HepG2 (cell line): ENCODE results near the gene INPP5E. TPM values are rescaled to one million over a fixed set of nuclear protein-coding genes. Genes with fewer than 3 reads are reported as not detected.

Experiments used
- ARID2 ChIP-seq: sonication (generic); formaldehyde crosslinking; IDR thresholded peaks from 2 replicates; pipeline ENCODE4 v1.8.1; 2022; ENCODE audit warnings: mild to moderate bottlenecking, missing genetic modification reagents, borderline replicate concordance
- FOXA1 ChIP-seq, 2 experiments: fragments of 450-650 bp in 1 of 2; sonication (generic) in 1 of 2; formaldehyde crosslinking in 1 of 2; IDR thresholded peaks; 2 replicates each; pipeline versions ENCODE4 v1.4.0 to v1.6.1; 2016 to 2020; ENCODE audit warnings: missing genetic modification reagents in 1 of 2
- GATAD1 ChIP-seq: IDR thresholded peaks from 2 replicates; pipeline ENCODE4 v1.6.1; 2016; ENCODE audit warnings: missing genetic modification reagents, missing compliant biosample characterization
- HMG20A ChIP-seq: IDR thresholded peaks from 2 replicates; pipeline ENCODE4 v1.6.1; 2016; ENCODE audit warnings: borderline replicate concordance
- JUNB ChIP-seq: sonication (generic); formaldehyde crosslinking; IDR thresholded peaks from 2 replicates; pipeline ENCODE4 v1.8.0; 2022; ENCODE audit warnings: missing genetic modification reagents, mild to moderate bottlenecking, borderline replicate concordance
- MAFG ChIP-seq: sonication (generic); formaldehyde crosslinking; IDR thresholded peaks from 2 replicates; pipeline ENCODE4 v1.5.1; 2020; ENCODE audit warnings: mild to moderate bottlenecking, missing genetic modification reagents
- MAFK ChIP-seq, 2 experiments: IDR thresholded peaks in 1 of 2; conservative IDR thresholded peaks in 1 of 2; 2 replicates each; pipeline ENCODE4 v1.6.1; 2011; ENCODE audit warnings: improper control_type of control experiment in 2 of 2, low read length in 2 of 2
- NFRKB ChIP-seq: fragments of 450-650 bp; IDR thresholded peaks from 2 replicates; pipeline ENCODE4 v1.6.1; 2017
- RAD21 ChIP-seq: fragments of 450-650 bp; formaldehyde crosslinking; IDR thresholded peaks from 2 replicates; pipeline ENCODE4 v1.5.0; 2020; ENCODE audit warnings: mild to moderate bottlenecking
- RBAK ChIP-seq: sonication (generic); formaldehyde crosslinking; IDR thresholded peaks from 2 replicates; pipeline ENCODE4 v1.5.1; 2020; ENCODE audit warnings: mild to moderate bottlenecking, missing genetic modification reagents
- REXO4 ChIP-seq: sonication (generic); formaldehyde crosslinking; IDR thresholded peaks from 2 replicates; pipeline ENCODE4 v1.8.0; 2022; ENCODE audit warnings: missing genetic modification reagents, mild to moderate bottlenecking, borderline replicate concordance
- SALL1 ChIP-seq: sonication (generic); formaldehyde crosslinking; IDR thresholded peaks from 2 replicates; pipeline ENCODE4 v1.8.0; 2022; ENCODE audit warnings: mild to moderate bottlenecking, missing genetic modification reagents
- SALL2 ChIP-seq: sonication (generic); formaldehyde crosslinking; IDR thresholded peaks from 2 replicates; pipeline ENCODE4 v1.8.1; 2023; ENCODE audit warnings: mild to moderate bottlenecking, missing genetic modification reagents, inconsistent platforms
- SKI ChIP-seq: fragments of 450-650 bp; IDR thresholded peaks from one replicate; pipeline ENCODE4 v1.6.1; 2018; ENCODE audit warnings: mild to moderate bottlenecking; ENCODE audit not compliant: partially characterized antibody
- SP2 ChIP-seq: sonication (generic); formaldehyde crosslinking; IDR thresholded peaks from 2 replicates; pipeline ENCODE4 v1.5.1; 2020; ENCODE audit warnings: mild to moderate bottlenecking, missing genetic modification reagents
- XBP1 ChIP-seq: sonication (generic); formaldehyde crosslinking; IDR thresholded peaks from 2 replicates; pipeline ENCODE4 v1.5.0; 2020; ENCODE audit warnings: missing genetic modification reagents
- YY1 ChIP-seq: IDR thresholded peaks from 2 replicates; pipeline ENCODE4 v1.6.1; 2011; ENCODE audit warnings: low read length, low read depth, moderate library complexity, mild to moderate bottlenecking; ENCODE audit not compliant: insufficient read depth, insufficient replicate concordance
- ZNF335 ChIP-seq: sonication (generic); formaldehyde crosslinking; IDR thresholded peaks from 2 replicates; pipeline ENCODE4 v1.4.0; 2020; ENCODE audit warnings: missing genetic modification reagents
- ZNF7 ChIP-seq: IDR thresholded peaks from 2 replicates; pipeline ENCODE4 v1.6.1; 2016; ENCODE audit warnings: missing biosample characterization, missing genetic modification reagents
- ZNF749 ChIP-seq: sonication (generic); formaldehyde crosslinking; IDR thresholded peaks from 2 replicates; pipeline ENCODE4 v1.8.0; 2022; ENCODE audit warnings: mild to moderate bottlenecking, missing genetic modification reagents, moderate library complexity, borderline replicate concordance
- ZNF790 ChIP-seq: sonication (generic); formaldehyde crosslinking; IDR thresholded peaks from 2 replicates; pipeline ENCODE4 v1.8.0; 2022; ENCODE audit warnings: missing genetic modification reagents, mild to moderate bottlenecking, borderline replicate concordance
- polyA plus RNA-seq, 8 experiments: library from polyadenylated mRNA; depleted of rRNA in 3 of 8; stranded (reverse) in 7 of 8; unstranded in 1 of 8; fragments of >200 nt; fragmentation: Illumina TruSeq in 4 of 8; extraction: Trizol in 4 of 8; gene quantifications; 2 replicates each; pipeline versions ENCODE4 v1.2.1 to v1.2.3, GENCODE V29; 2011 to 2016; ENCODE audit warnings: low read depth in 4 of 8, missing spikeins in 1 of 8, mixed read lengths in 1 of 8; ENCODE audit not compliant: insufficient read depth in 1 of 8
- total RNA-seq, 5 experiments: library from RNA; depleted of rRNA; stranded (reverse); fragments of >200 nt; fragmentation: Illumina TruSeq; extraction: Trizol; gene quantifications; 2 replicates each; pipeline ENCODE4 v1.2.3, GENCODE V29; 2016; ENCODE audit warnings: low read depth in 1 of 5
- TF ChIP-seq, protein P1 (sequence below): sonication (generic); formaldehyde crosslinking; IDR thresholded peaks from 2 replicates; pipeline ENCODE4 v1.4.0; 2020; ENCODE audit warnings: missing genetic modification reagents
- TF ChIP-seq, protein P2 (sequence below): sonication (generic); formaldehyde crosslinking; IDR thresholded peaks from 2 replicates; pipeline ENCODE4 v1.4.0; 2020; ENCODE audit warnings: missing genetic modification reagents
- TF ChIP-seq, protein P3 (sequence below): sonication (generic); formaldehyde crosslinking; IDR thresholded peaks from 2 replicates; pipeline ENCODE4 v1.8.0; 2023; ENCODE audit warnings: mild to moderate bottlenecking, missing genetic modification reagents
- TF ChIP-seq, protein P4 (sequence below): sonication (generic); formaldehyde crosslinking; IDR thresholded peaks from 2 replicates; pipeline ENCODE4 v1.5.1; 2020; ENCODE audit warnings: missing genetic modification reagents, mild to moderate bottlenecking, borderline replicate concordance

INPP5E gene
- total and polyA plus RNA-seq, 2 of the 13 experiments (the other 11 are each of a cell fraction or from before 2014, with no cell fraction given): 5.5 TPM

DNA sequence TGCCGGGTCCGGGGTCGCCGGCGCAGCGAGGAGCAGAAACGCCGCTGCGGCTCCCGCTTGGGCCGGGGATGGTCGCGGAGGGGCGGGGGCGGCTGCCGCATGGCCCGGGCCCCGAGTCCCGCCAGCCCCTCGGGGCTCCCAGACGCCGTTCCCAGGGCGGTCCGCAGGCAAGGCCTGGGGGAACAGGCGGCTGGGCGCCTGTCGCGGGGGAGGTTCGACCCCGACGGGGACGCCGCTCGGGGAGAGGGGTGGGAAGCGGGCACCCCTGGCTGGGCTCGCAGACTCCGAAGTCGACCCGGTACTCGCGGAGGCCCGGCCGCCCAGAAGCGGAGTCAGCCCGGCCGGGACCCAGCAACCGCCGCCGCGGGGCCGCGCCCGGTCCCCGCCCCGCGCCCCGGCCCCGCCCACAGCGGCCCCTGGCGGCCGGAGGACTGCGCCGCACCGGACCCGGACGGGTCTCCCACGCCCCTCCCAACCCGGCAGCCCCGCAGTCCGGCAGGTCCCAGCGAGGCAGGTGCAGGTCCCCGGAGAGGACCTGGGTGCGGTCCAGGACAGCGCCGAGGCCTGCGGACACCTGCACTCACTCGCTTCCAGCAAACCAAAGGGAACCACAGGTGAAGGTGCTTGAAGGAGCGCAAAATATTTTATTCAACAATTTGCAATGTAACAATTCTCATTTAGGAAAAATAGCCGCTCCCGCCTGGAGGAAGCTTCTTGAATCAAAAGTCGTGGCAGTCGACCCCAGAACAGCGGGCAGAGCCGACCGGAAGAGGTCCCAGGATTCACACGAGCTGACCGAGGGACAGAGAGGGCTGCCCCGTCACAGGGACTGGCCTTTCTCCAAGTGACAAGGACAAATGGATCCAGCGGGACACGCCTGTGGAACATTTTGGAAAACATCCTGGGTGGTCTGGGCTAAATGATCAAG lies at the start of gene INPP5E (continued):
- TF ChIP-seq, protein P1, sequence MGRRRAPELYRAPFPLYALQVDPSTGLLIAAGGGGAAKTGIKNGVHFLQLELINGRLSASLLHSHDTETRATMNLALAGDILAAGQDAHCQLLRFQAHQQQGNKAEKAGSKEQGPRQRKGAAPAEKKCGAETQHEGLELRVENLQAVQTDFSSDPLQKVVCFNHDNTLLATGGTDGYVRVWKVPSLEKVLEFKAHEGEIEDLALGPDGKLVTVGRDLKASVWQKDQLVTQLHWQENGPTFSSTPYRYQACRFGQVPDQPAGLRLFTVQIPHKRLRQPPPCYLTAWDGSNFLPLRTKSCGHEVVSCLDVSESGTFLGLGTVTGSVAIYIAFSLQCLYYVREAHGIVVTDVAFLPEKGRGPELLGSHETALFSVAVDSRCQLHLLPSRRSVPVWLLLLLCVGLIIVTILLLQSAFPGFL (CRISPR knock-in tag): no peak
- TF ChIP-seq MAFG (CRISPR knock-in tag) (0 out of 2 replicates have a peak, but pooled peaks have one; percentile 11), HMG20A (CRISPR knock-in tag) (no peak), ZNF7 (no peak), JUNB (CRISPR knock-in tag) (no peak), ZNF749 (CRISPR knock-in tag) (peak; percentile 49; the same call in 1 of the 2 replicates), SP2 (CRISPR knock-in tag) (peak; percentile 32; the same call in 1 of the 2 replicates), SALL1 (peak; percentile 20; the same call in 1 of the 2 replicates), RBAK (CRISPR knock-in tag) (no peak), NFRKB (no peak), XBP1 (CRISPR knock-in tag) (no peak), YY1 (peak; percentile 33), REXO4 (CRISPR knock-in tag) (no peak), FOXA1 (IDR thresholded peaks at IDR 0.05) (no peak), FOXA1 (CRISPR knock-in tag; IDR thresholded peaks at IDR 0.05) (no peak), SKI (peak; percentile 16), SALL2 (CRISPR knock-in tag) (no peak), RAD21 (CRISPR knock-in tag) (peak; percentile 8; the same call in 1 of the 2 replicates), ZNF335 (CRISPR knock-in tag) (no peak), MAFK (conservative IDR thresholded peaks at IDR 0.05 in 1 of 2, IDR thresholded peaks at IDR 0.05 in 1 of 2; ENCODE audit: low read length in 2 of 2) (no peak), GATAD1 (CRISPR knock-in tag) (peak; percentile 36; the same call in 1 of the 2 replicates), ARID2 (CRISPR knock-in tag) (no peak), ZNF790 (CRISPR knock-in tag) (no peak)
- TF ChIP-seq, protein P2, sequence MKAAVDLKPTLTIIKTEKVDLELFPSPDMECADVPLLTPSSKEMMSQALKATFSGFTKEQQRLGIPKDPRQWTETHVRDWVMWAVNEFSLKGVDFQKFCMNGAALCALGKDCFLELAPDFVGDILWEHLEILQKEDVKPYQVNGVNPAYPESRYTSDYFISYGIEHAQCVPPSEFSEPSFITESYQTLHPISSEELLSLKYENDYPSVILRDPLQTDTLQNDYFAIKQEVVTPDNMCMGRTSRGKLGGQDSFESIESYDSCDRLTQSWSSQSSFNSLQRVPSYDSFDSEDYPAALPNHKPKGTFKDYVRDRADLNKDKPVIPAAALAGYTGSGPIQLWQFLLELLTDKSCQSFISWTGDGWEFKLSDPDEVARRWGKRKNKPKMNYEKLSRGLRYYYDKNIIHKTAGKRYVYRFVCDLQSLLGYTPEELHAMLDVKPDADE: no peak
- TF ChIP-seq, protein P3, sequence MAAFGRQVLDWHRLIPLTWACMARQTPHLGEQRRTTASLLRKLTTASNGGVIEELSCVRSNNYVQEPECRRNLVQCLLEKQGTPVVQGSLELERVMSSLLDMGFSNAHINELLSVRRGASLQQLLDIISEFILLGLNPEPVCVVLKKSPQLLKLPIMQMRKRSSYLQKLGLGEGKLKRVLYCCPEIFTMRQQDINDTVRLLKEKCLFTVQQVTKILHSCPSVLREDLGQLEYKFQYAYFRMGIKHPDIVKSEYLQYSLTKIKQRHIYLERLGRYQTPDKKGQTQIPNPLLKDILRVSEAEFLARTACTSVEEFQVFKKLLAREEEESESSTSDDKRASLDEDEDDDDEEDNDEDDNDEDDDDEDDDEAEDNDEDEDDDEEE (CRISPR knock-in tag): no peak
- TF ChIP-seq, protein P4, sequence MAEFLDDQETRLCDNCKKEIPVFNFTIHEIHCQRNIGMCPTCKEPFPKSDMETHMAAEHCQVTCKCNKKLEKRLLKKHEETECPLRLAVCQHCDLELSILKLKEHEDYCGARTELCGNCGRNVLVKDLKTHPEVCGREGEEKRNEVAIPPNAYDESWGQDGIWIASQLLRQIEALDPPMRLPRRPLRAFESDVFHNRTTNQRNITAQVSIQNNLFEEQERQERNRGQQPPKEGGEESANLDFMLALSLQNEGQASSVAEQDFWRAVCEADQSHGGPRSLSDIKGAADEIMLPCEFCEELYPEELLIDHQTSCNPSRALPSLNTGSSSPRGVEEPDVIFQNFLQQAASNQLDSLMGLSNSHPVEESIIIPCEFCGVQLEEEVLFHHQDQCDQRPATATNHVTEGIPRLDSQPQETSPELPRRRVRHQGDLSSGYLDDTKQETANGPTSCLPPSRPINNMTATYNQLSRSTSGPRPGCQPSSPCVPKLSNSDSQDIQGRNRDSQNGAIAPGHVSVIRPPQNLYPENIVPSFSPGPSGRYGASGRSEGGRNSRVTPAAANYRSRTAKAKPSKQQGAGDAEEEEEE (CRISPR knock-in tag): no peak
